SK-N-SH (cell line): ENCODE measurements around the gene SNRNP35. TPM values are rescaled to one million over a fixed set of nuclear protein-coding genes. Genes with fewer than 3 reads are reported as not detected.
"Not testable (repeated sequence)": the region's sequence is repeated elsewhere in the genome, so short reads cannot be mapped to it uniquely, and the experiment has no call there.

Source experiments
- CTCF ChIA-PET: fragments of 300-600, 350-600 bp; formaldehyde crosslinking; extraction: SDS; loops from one replicate; lab custom pipeline; 2021; lab: Yijun Ruan, JAX
- POLR2A ChIA-PET: fragments of 350-600 bp; sonication (Branson Sonifier 250); formaldehyde crosslinking; extraction: SDS; loops from one replicate; lab custom pipeline; 2020; ENCODE audit warnings: antibody characterized with exemption, inconsistent platforms; lab: Yijun Ruan, JAX
- DNase-seq: peaks from one replicate; pipeline ENCODE4 v3.0.0; 2012
- H2AFZ ChIP-seq: fragments of 200-600 bp; sonication (generic); 2 replicates; pipeline ENCODE4 v1.8.1; 2016; ENCODE audit warnings: antibody characterized with exemption, mild to moderate bottlenecking, low read depth
- H3F3A ChIP-seq: fragments of 200-600 bp; sonication (generic); replicated peaks from 2 replicates; pipeline ENCODE3; 2016; ENCODE audit warnings: antibody characterized with exemption, mild to moderate bottlenecking; ENCODE audit not compliant: insufficient read depth
- H3K27ac ChIP-seq, 2 experiments: fragments of 200-500 bp in 1 of 2; fragments of 200-600 bp in 1 of 2; sonication (Bioruptor generic) in 1 of 2; sonication (generic), shearing (Covaris generic) in 1 of 2; 2 replicates each; pipeline versions ENCODE4 v1.5.1 to v1.6.1; 2014 to 2016; ENCODE audit warnings: low read depth in 2 of 2, inconsistent platforms in 1 of 2, low read length in 1 of 2, mild to moderate bottlenecking in 1 of 2, mixed read lengths in 1 of 2
- H3K27me3 ChIP-seq: fragments of 200-600 bp; sonication (generic), shearing (Covaris generic); 2 replicates; pipeline ENCODE4 v1.6.1; 2016; ENCODE audit warnings: mixed run types; ENCODE audit not compliant: insufficient read depth
- H3K36me3 ChIP-seq, 2 experiments: fragments of 200-500 bp in 1 of 2; fragments of 200-600 bp in 1 of 2; sonication (Bioruptor generic) in 1 of 2; sonication (generic) in 1 of 2; replicated peaks in 1 of 2; 2 replicates each; pipeline versions ENCODE3 to v1.5.1; 2014 to 2016; ENCODE audit warnings: low read length in 1 of 2, mild to moderate bottlenecking in 1 of 2; ENCODE audit not compliant: insufficient read depth in 2 of 2, control insufficient read depth in 1 of 2
- H3K4me1 ChIP-seq, 2 experiments: fragments of 200-500 bp in 1 of 2; fragments of 200-600 bp in 1 of 2; sonication (Bioruptor generic) in 1 of 2; sonication (generic), shearing (Covaris generic) in 1 of 2; 2 replicates each; pipeline versions ENCODE4 v1.5.1 to v1.6.1; 2014 to 2016; ENCODE audit warnings: low read depth in 1 of 2, low read length in 1 of 2, mixed run types in 1 of 2; ENCODE audit not compliant: insufficient read depth in 2 of 2, control insufficient read depth in 1 of 2
- H3K4me2 ChIP-seq: fragments of 200-600 bp; sonication (generic), shearing (Covaris generic); 2 replicates; pipeline ENCODE4 v1.6.1; 2017; ENCODE audit warnings: mixed run types
- H3K4me3 ChIP-seq, 2 experiments: fragments of 200-500 bp in 1 of 2; fragments of 200-600 bp in 1 of 2; sonication (Bioruptor generic) in 1 of 2; sonication (generic), shearing (Covaris generic) in 1 of 2; 2 replicates each; pipeline versions ENCODE4 v1.5.1 to v1.8.1; 2014 to 2016; ENCODE audit warnings: low read depth in 2 of 2, inconsistent platforms in 1 of 2, low read length in 1 of 2, mild to moderate bottlenecking in 1 of 2, mixed read lengths in 1 of 2, moderate library complexity in 1 of 2
- H3K79me2 ChIP-seq: fragments of 200-600 bp; sonication (generic); 2 replicates; pipeline ENCODE4 v1.8.1; 2017; ENCODE audit warnings: mild to moderate bottlenecking; ENCODE audit not compliant: insufficient read depth
- H3K9ac ChIP-seq: fragments of 200-600 bp; sonication (generic); 2 replicates; pipeline ENCODE4 v1.6.1; 2017; ENCODE audit warnings: mixed run types
- H3K9me2 ChIP-seq: fragments of 200-600 bp; sonication (generic); 2 replicates; pipeline ENCODE4 v1.6.1; 2017; ENCODE audit warnings: mixed run types
- H3K9me3 ChIP-seq: fragments of 200-600 bp; sonication (generic); 2 replicates; pipeline ENCODE4 v1.6.1; 2017; ENCODE audit warnings: mixed run types, mild to moderate bottlenecking, moderate library complexity
- H4K20me1 ChIP-seq: fragments of 200-600 bp; sonication (generic); 2 replicates; pipeline ENCODE4 v1.6.1; 2017; ENCODE audit warnings: mild to moderate bottlenecking, mixed run types; ENCODE audit not compliant: insufficient read depth
- EP300 ChIP-seq, 2 experiments: IDR thresholded peaks; 2 replicates each; pipeline versions ENCODE4 v1.4.0 to v1.6.1; 2012; ENCODE audit warnings: borderline replicate concordance in 1 of 2, low read depth in 1 of 2, low read length in 1 of 2
- EZH2phosphoT487 ChIP-seq: fragments of 200-600 bp; sonication (generic); IDR thresholded peaks from 2 replicates; pipeline ENCODE4 v1.6.1; 2017; ENCODE audit warnings: low read depth, mixed run types, mild to moderate bottlenecking, antibody characterized with exemption, moderate library complexity, borderline replicate concordance
- FOXJ3 ChIP-seq: sonication (generic); formaldehyde crosslinking; IDR thresholded peaks from 2 replicates; pipeline ENCODE4 v1.5.1; 2020; ENCODE audit warnings: mild to moderate bottlenecking, missing genetic modification reagents
- FOXM1 ChIP-seq: IDR thresholded peaks from 2 replicates; pipeline ENCODE4 v1.4.0; 2012; ENCODE audit warnings: low read depth, mild to moderate bottlenecking
- GABPA ChIP-seq: IDR thresholded peaks from 2 replicates; pipeline ENCODE4 v1.4.0; 2012; ENCODE audit warnings: low read depth, mild to moderate bottlenecking
- GATA2 ChIP-seq: sonication (generic); formaldehyde crosslinking; IDR thresholded peaks from 2 replicates; pipeline ENCODE4 v1.5.0; 2020; ENCODE audit warnings: mild to moderate bottlenecking, missing genetic modification reagents
- IRF3 ChIP-seq: fragments of 150-350 bp; IDR thresholded peaks from 2 replicates; pipeline ENCODE4 v1.6.1; 2016; ENCODE audit warnings: mild to moderate bottlenecking, low read depth, low read length
- MXI1 ChIP-seq: IDR thresholded peaks from 2 replicates; pipeline ENCODE4 v1.6.1; 2012; ENCODE audit warnings: mild to moderate bottlenecking, low read depth, low read length, improper control_type of control experiment
- NFIC ChIP-seq: IDR thresholded peaks from 2 replicates; pipeline ENCODE4 v1.4.0; 2012; ENCODE audit warnings: borderline replicate concordance
- RFX5 ChIP-seq: IDR thresholded peaks from 2 replicates; pipeline ENCODE4 v1.6.1; 2012; ENCODE audit warnings: mild to moderate bottlenecking, improper control_type of control experiment, low read length
- RXRA ChIP-seq: IDR thresholded peaks from 2 replicates; pipeline ENCODE4 v1.4.0; 2012; ENCODE audit warnings: low read depth, mild to moderate bottlenecking, borderline replicate concordance
- SIN3A ChIP-seq: IDR thresholded peaks from 2 replicates; pipeline ENCODE4 v1.6.1; 2012; ENCODE audit warnings: low read depth, mild to moderate bottlenecking, low read length, moderate library complexity, borderline replicate concordance
- USF1 ChIP-seq: IDR thresholded peaks from 2 replicates; pipeline ENCODE4 v1.4.0; 2012; ENCODE audit warnings: low read depth, borderline replicate concordance
- YY1 ChIP-seq: IDR thresholded peaks from 2 replicates; pipeline ENCODE4 v1.4.0; 2012; ENCODE audit warnings: low read depth, mild to moderate bottlenecking
- ZBTB33 ChIP-seq: IDR thresholded peaks from 2 replicates; pipeline ENCODE4 v1.4.0; 2012; ENCODE audit warnings: low read depth, borderline replicate concordance
- WGBS: methylation state at CpG from one replicate; pipeline ENCODE4 v1.1.6; 2017; ENCODE audit warnings: low lambda C conversion rate; 5-methylcytosine and 5-hydroxymethylcytosine counted together
- polyA plus RNA-seq, 3 experiments: library from polyadenylated mRNA; depleted of rRNA; stranded (reverse); fragments of >200 nt; gene quantifications; 2 replicates each; pipeline ENCODE4 v1.2.3, GENCODE V29; 2012
- TF ChIP-seq, protein P1 (sequence below): fragments of 200-600 bp; sonication (generic); IDR thresholded peaks from 2 replicates; pipeline ENCODE4 v1.6.1; 2017; ENCODE audit warnings: antibody characterized with exemption, mild to moderate bottlenecking, moderate library complexity
- TF ChIP-seq, protein P2 (sequence below): IDR thresholded peaks from 2 replicates; pipeline ENCODE4 v1.4.0; 2012; ENCODE audit warnings: low read depth

The SNRNP35 gene
- polyA plus RNA-seq, 1 of the 3 experiments (the other 2 are of a cell fraction): 13.1 TPM

- Histone ChIP-seq H3K9ac (no peak overlapping the region), H3K36me3 (no peaks in the 10 kb centered on the region), H3K4me3 (no peak overlapping the region), H3K4me2 (no peak overlapping the region), H3K9me3 (no peaks in the 10 kb centered on the region), H3K27me3 (no peaks in the 10 kb centered on the region), H3K79me2 (no peaks in the 10 kb centered on the region), H3K4me1 (no peaks in the 10 kb centered on the region), H3F3A (peaks cover 22% of the 10 kb centered on the region), H2AFZ (no peak overlapping the region), H3K9me2 (no peaks in the 10 kb centered on the region), H3K27ac (no peak overlapping the region), H4K20me1 (no peaks in the 10 kb centered on the region)
- WGBS: 93% methylated on average over 3 of the region's 3 CpGs
- TF ChIP-seq YY1 (no peak), MXI1 (no peak), ZBTB33 (no peak), USF1 (no peak), GABPA (no peak), SIN3A (no peak), RXRA (no peak)
- POLR2A ChIA-PET: no interaction called here
- CTCF ChIA-PET: interaction anchor here (0.7 kb wide), 1 partner anchor 145 kb away, joined by 3 read pairs; no protein-coding TSS in a partner anchor
- DNase-seq: no peak
Observed at GRCh38 chr12:123453165-123453564, 4.8 kb upstream of the SNRNP35 start.

GRCh38 chr12:123463174-123463573 lies 5.2 kb downstream of the SNRNP35 start:
- H3K9me2 ChIP-seq, H3K36me3 ChIP-seq, DNase-seq, H3K9ac ChIP-seq, POLR2A ChIA-PET, CTCF ChIA-PET, H3F3A ChIP-seq, H4K20me1 ChIP-seq, H2AFZ ChIP-seq, H3K4me2 ChIP-seq, H3K27me3 ChIP-seq, H3K4me3 ChIP-seq, H3K27ac ChIP-seq, H3K9me3 ChIP-seq: not testable (repeated sequence)
- H3K4me1 ChIP-seq: peaks cover 10 to 21% of the 10 kb centered on the region in 2 experiments; a peak in 2 of 4 replicates
- WGBS: 96% methylated on average over 11 of the region's 11 CpGs
- H3K79me2 ChIP-seq: peaks cover 78% of the 10 kb centered on the region

DNA sequence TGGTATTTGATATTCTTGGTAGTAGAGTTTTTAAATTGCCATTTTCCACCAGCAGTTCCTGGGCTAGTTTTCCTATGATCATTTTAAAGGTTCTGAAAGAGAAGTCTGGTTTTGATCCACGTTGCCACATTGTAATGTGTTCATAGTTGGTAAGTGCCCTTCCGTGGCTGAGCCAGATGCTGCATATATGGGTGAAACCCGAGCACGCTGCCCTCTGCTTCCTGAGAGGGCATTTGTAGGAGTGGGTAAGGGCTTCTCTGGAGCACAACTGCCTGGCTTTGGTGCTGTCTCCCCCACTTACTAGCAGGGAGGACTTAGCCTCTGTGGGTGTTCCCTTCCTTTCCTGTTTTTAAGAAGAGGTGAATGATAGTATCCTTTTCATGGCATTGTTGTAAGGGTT lies 7.1 kb downstream of the SNRNP35 start:
- H3K4me1 ChIP-seq: peaks cover under 1 to 21% of the 10 kb centered on the region in 2 experiments; a peak in 2 of 4 replicates
- H3K4me3 ChIP-seq: no peak overlapping the region
- H3K9me3 ChIP-seq: no peaks in the 10 kb centered on the region
- H3K9ac ChIP-seq: no peak overlapping the region
- H3K27ac ChIP-seq: no peak overlapping the region; a peak in 1 of 4 replicates
- no peaks in the 10 kb centered on the region for H3F3A ChIP-seq
- DNase-seq: no peak
- ChIA-PET CTCF (interaction anchor here (0.7 kb wide), 1 partner anchor 10 kb away, joined by 3 read pairs; no protein-coding TSS in a partner anchor), POLR2A (no interaction called here)
- H3K9me2 ChIP-seq: no peaks in the 10 kb centered on the region
- 91% methylated on average over 4 of the region's 4 CpGs for WGBS
- no peaks in the 10 kb centered on the region for H4K20me1 ChIP-seq
- no peak overlapping the region for H3K4me2 ChIP-seq
- no peaks in the 10 kb centered on the region for H3K27me3 ChIP-seq
- peaks cover 5 to 10% of the 10 kb centered on the region in 2 experiments for H3K36me3 ChIP-seq
- H3K79me2 ChIP-seq: peaks cover 62% of the 10 kb centered on the region
- no peak overlapping the region for H2AFZ ChIP-seq
- no peak for TF ChIP-seq GABPA
- TF ChIP-seq, protein P1, sequence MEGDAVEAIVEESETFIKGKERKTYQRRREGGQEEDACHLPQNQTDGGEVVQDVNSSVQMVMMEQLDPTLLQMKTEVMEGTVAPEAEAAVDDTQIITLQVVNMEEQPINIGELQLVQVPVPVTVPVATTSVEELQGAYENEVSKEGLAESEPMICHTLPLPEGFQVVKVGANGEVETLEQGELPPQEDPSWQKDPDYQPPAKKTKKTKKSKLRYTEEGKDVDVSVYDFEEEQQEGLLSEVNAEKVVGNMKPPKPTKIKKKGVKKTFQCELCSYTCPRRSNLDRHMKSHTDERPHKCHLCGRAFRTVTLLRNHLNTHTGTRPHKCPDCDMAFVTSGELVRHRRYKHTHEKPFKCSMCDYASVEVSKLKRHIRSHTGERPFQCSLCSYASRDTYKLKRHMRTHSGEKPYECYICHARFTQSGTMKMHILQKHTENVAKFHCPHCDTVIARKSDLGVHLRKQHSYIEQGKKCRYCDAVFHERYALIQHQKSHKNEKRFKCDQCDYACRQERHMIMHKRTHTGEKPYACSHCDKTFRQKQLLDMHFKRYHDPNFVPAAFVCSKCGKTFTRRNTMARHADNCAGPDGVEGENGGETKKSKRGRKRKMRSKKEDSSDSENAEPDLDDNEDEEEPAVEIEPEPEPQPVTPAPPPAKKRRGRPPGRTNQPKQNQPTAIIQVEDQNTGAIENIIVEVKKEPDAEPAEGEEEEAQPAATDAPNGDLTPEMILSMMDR: no peak
- TF ChIP-seq GATA2 (CRISPR knock-in tag): no peak
- TF ChIP-seq, protein P2, sequence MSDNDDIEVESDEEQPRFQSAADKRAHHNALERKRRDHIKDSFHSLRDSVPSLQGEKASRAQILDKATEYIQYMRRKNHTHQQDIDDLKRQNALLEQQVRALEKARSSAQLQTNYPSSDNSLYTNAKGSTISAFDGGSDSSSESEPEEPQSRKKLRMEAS: no peak
- no peak for TF ChIP-seq FOXJ3
- TF ChIP-seq EP300 (IDR thresholded peaks at IDR 0.05; ENCODE audit: borderline replicate concordance in 1 of 2, low read depth in 1 of 2, low read length in 1 of 2): no peak
- TF ChIP-seq IRF3: no peak
- TF ChIP-seq FOXM1: no peak
- no peak for TF ChIP-seq RFX5
- no peak for TF ChIP-seq EZH2phosphoT487
- no peak for TF ChIP-seq NFIC
